GM12873 (cell line): ENCODE results near the gene GKN1.

ENCODE experiments used
- TF ChIP-seq, protein P1 (sequence below): IDR thresholded peaks from 2 replicates; pipeline ENCODE4 v1.5.1; 2012; ENCODE audit warnings: low read depth, mild to moderate bottlenecking, moderate library complexity, low read length, control low read depth; ENCODE audit not compliant: insufficient read depth; ENCODE audit errors: missing control alignments

The GKN1 gene

DNA sequence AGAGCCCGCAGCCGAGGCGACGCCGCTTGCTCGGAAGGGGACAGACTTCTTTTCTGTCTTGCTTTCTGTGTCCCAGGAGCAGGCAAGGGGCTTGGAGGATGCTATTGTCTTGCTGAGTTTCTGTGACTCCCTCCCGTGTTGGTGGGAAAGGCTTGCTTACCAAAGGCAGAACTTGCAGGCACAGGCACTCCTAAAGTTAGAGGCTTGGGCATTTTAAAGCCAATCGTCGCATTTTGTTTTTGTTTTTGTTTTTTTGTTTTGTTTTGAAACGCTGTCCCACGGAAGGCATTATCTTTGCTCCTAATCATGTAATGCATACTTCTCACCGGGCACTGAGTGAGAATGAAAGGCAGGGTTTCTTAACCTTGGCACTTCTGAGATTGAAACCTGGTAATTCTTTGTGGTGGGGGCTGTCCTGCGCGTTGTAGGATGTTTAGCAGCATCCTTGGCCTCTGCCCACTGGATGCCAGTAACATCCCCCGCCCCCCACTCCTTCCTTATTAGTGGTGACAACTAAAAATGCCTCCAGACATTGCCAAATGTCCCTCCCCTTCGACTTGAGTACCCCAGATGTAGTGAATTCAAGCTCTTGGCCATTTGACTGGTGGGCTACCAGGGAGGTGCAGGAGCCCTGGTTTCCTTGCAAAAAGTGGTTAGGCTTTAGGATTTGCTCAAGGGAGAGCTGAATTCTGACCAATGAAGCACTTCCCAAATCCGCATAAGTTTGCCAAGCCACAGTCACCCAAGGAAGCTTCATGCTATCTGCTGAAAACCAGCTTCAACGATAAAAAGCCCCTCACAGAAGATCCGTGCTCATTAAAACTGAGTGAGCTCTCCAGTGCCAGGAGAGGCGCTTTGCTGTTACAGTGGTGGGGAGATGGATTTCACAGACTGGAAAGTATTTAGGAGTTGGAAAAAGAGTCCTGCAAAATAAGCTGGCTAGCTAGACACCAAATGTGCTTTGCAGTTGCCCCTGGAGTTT, 39.7 kb downstream of the GKN1 start:
- TF ChIP-seq, protein P1, sequence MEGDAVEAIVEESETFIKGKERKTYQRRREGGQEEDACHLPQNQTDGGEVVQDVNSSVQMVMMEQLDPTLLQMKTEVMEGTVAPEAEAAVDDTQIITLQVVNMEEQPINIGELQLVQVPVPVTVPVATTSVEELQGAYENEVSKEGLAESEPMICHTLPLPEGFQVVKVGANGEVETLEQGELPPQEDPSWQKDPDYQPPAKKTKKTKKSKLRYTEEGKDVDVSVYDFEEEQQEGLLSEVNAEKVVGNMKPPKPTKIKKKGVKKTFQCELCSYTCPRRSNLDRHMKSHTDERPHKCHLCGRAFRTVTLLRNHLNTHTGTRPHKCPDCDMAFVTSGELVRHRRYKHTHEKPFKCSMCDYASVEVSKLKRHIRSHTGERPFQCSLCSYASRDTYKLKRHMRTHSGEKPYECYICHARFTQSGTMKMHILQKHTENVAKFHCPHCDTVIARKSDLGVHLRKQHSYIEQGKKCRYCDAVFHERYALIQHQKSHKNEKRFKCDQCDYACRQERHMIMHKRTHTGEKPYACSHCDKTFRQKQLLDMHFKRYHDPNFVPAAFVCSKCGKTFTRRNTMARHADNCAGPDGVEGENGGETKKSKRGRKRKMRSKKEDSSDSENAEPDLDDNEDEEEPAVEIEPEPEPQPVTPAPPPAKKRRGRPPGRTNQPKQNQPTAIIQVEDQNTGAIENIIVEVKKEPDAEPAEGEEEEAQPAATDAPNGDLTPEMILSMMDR: no peak

DNA sequence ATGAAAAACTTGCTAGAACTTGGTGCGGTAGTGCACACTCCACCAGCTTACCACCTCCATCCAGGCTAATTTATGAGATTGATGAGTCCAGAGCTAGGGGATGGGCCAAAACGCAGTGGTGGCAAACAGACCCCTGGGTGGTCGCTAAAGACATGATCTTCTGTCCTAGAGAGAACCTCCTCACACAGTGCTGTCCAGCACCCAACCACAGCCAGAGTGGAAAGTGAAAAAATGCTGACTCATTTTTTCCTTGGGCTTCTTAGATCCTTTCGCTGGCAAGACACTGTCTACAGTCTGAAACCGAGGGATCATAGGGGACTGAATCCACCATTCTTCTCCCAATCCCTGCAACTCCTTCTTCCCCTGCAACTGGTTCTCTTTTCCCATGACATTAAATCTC, 42.6 kb downstream of the GKN1 start:
- TF ChIP-seq, protein P1: no peak

DNA sequence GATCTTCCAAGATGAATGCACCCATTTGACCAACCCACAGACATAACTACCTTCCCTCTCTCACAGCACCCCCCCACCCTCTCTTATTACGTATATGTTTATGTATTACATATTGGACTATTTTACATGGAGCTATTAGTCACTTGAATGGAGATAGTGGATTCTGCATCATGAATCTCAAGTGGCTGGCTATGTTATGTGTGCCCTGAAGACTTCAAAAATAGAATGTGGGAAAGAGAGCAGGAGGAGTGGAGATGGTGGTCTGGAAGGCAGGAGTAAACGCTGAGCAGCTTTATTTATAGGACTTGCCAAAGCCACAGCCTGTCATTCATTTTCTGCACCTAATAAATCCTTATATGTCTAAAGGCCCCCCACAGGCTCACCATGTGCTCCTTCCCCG, 43.4 kb downstream of the GKN1 start:
- TF ChIP-seq, protein P1: no peak

- TF ChIP-seq, protein P1: no peak
These were observed 44.3 kb downstream of the GKN1 start for GRCh38 chr2:69018678-69019095.

GRCh38 chr2:69020496-69021426, 46.3 kb downstream of the GKN1 start:
- TF ChIP-seq, protein P1: no peak

GRCh38 chr2:69021727-69022126, 47.3 kb downstream of the GKN1 start:
- TF ChIP-seq, protein P1: no peak

- TF ChIP-seq, protein P1: no peak
These were observed 48.1 kb downstream of the GKN1 start for GRCh38 chr2:69022548-69022947.
